Motor neuron (in vitro differentiated cells): ENCODE results near the gene RHBDF2. TPM values are rescaled to one million over a fixed set of nuclear protein-coding genes. Genes with fewer than 3 reads are reported as not detected.
"Not testable (repeated sequence)": the region's sequence is repeated elsewhere in the genome, so short reads cannot be mapped to it uniquely, and the experiment has no call there.

Source experiments
- ATAC-seq, 8 experiments: fragments of 200-7000 bp; cut with Tn5 transposase; replicated peaks in 6 of 8; 2 replicates each; pipeline ENCODE4 v1.8.0; 2021; ENCODE audit warnings: mild to moderate bottlenecking in 8 of 8, moderate library complexity in 8 of 8
- H3K27ac ChIP-seq, 2 donors: fragments of 250-450 bp; sonication (Bioruptor Pico); 2 replicates each; pipeline ENCODE4 v1.9.0; 2021; ENCODE audit warnings: antibody characterized with exemption in 2 of 2, mild to moderate bottlenecking in 2 of 2, moderate library complexity in 1 of 2
- H3K4me1 ChIP-seq, 2 donors: fragments of 250-450 bp; sonication (Bioruptor Pico); replicated peaks in 1 of 2; 2 replicates each; pipeline ENCODE4 v1.6.1; 2021; ENCODE audit warnings: antibody characterized with exemption in 2 of 2, mild to moderate bottlenecking in 2 of 2, moderate library complexity in 1 of 2
- H3K4me3 ChIP-seq, 5 donors: fragments of 250-450 bp; sonication (Bioruptor Pico); 2 replicates each; pipeline ENCODE4 v1.9.0; 2021; ENCODE audit warnings: antibody characterized with exemption in 5 of 5, mild to moderate bottlenecking in 5 of 5, moderate library complexity in 4 of 5
- WGBS, 10 experiments: fragments of 450-650 bp; shearing (Covaris generic); methylation state at CpG; one replicate each; pipeline ENCODE4 v1.0.0; 2022; 5-methylcytosine and 5-hydroxymethylcytosine counted together
- in situ Hi-C, 9 experiments: fragments of 400-800 bp; cut with MboI; loops; one replicate each; pipeline ENCODE4 v1.15.0; 2021; ENCODE audit warnings: low sequenced_read_pairs in 9 of 9, low pct_unique_long_range_greater_than_20kb in 2 of 9; ENCODE audit not compliant: unreplicated experiment in 9 of 9
- total RNA-seq, 8 experiments: library from RNA; unstranded; fragments of 300-600 nt; gene quantifications; 2 replicates each; pipeline versions ENCODE4 v1.2.3 to v1.2.4, GENCODE V29; 2022

RHBDF2 gene
- total RNA-seq, 8 experiments from 2014 or later = 0.78 to 17.3 (median 2.8) TPM

GRCh38 chr17:76517638-76518038 is 16.4 kb upstream of the RHBDF2 start:
- Histone ChIP-seq H3K4me1 (peaks cover 4 to 5% of the 10 kb centered on the region in 2 donors), H3K27ac (no peak overlapping the region), H3K4me3 (no peak overlapping the region)
- in situ Hi-C loops = loop anchor here in 2 of 9 experiments (25.0 kb wide), 2 partner anchors 205 to 545 kb away; partner anchors contain the start of gene QRICH2 (in 1 of the 2)
- 62 to 100% (median 90%) methylated on average over 1 to 4 of the region's 11 CpGs; no CpG with 5 or more reads in 5 of the 10 experiments for WGBS, 10 experiments
- peak in 2 of 8 experiments; percentile 14 to 20 for ATAC-seq

GRCh38 chr17:76515274-76515949 is 14.2 kb upstream of the RHBDF2 start:
- ATAC-seq = peak in 3 of 8 experiments; percentile 25 to 92 (median 83)
- 0 to 94% (median 83%) methylated on average over 2 to 20 of the region's 22 CpGs for WGBS, 10 experiments
- H3K4me1 ChIP-seq = peaks cover 4 to 5% of the 10 kb centered on the region in 2 donors
- in situ Hi-C loops = loop anchor here in 2 of 9 experiments (25.0 kb wide), 2 partner anchors 203 to 547 kb away; partner anchors contain the start of gene QRICH2 (in 1 of the 2)
- H3K27ac ChIP-seq = no peak overlapping the region
- no peak overlapping the region for H3K4me3 ChIP-seq

GRCh38 chr17:76514355-76514754 is 13.1 kb upstream of the RHBDF2 start:
- in situ Hi-C loops = loop anchor here in 2 of 9 experiments (25.0 kb wide), 2 partner anchors 202 to 548 kb away; partner anchors contain the start of gene QRICH2 (in 1 of the 2)
- WGBS, 10 experiments = 60 to 100% (median 97%) methylated on average over 1 to 5 of the region's 6 CpGs; no CpG with 5 or more reads in 1 of the 10 experiments

GRCh38 chr17:76513306-76513692 is 12.1 kb upstream of the RHBDF2 start:
- in situ Hi-C loops = loop anchor here in 2 of 9 experiments (25.0 kb wide), 2 partner anchors 201 to 549 kb away; partner anchors contain the start of gene QRICH2 (in 1 of the 2)
- no peaks in the 10 kb centered on the region for H3K4me1 ChIP-seq
- no peak overlapping the region for H3K4me3 ChIP-seq
- ATAC-seq = no peak
- no peak overlapping the region for H3K27ac ChIP-seq
- WGBS, 10 experiments = 0 to 100% (median 53%) methylated on average over 1 to 4 of the region's 6 CpGs; no CpG with 5 or more reads in 1 of the 10 experiments

More at GRCh38 chr17:76514355-76514754, 13.1 kb upstream of the RHBDF2 start:
- not testable (repeated sequence) for H3K4me3 ChIP-seq, ATAC-seq, H3K27ac ChIP-seq, H3K4me1 ChIP-seq

- in situ Hi-C loops = loop anchor here in 2 of 9 experiments (25.0 kb wide), 2 partner anchors 200 to 550 kb away; partner anchors contain the start of gene QRICH2 (in 1 of the 2)
- WGBS, 10 experiments = 60 to 100% (median 80%) methylated on average over 1 to 13 of the region's 22 CpGs; no CpG with 5 or more reads in 3 of the 10 experiments
- no peak overlapping the region for H3K27ac ChIP-seq
- ATAC-seq = peak in 3 of 8 experiments; percentile 12 to 24 (median 18)
- no peaks in the 10 kb centered on the region for H3K4me1 ChIP-seq
- H3K4me3 ChIP-seq = no peak overlapping the region
These were observed 11.4 kb upstream of the RHBDF2 start for GRCh38 chr17:76512366-76513305.

GRCh38 chr17:76511668-76512365 is 10.6 kb upstream of the RHBDF2 start:
- Histone ChIP-seq H3K4me3 (no peak overlapping the region), H3K4me1 (no peaks in the 10 kb centered on the region), H3K27ac (no peak overlapping the region)
- ATAC-seq = no peak
- WGBS, 10 experiments = 65 to 100% (median 85%) methylated on average over 1 to 9 of the region's 13 CpGs
- in situ Hi-C loops = loop anchor here in 2 of 9 experiments (25.0 kb wide), 2 partner anchors 200 to 550 kb away; partner anchors contain the start of gene QRICH2 (in 1 of the 2)

- H3K4me3 ChIP-seq = no peak overlapping the region
- peaks cover 0 to 3% of the 10 kb centered on the region in 2 donors for H3K4me1 ChIP-seq
- ATAC-seq = peak in 2 of 8 experiments; percentile 26 to 42
- H3K27ac ChIP-seq = no peak overlapping the region
- 11 to 69% (median 40%) methylated on average over 1 to 9 of the region's 9 CpGs; no CpG with 5 or more reads in 4 of the 10 experiments for WGBS, 10 experiments
- in situ Hi-C loops = loop anchor here in 2 of 9 experiments (25.0 kb wide), 2 partner anchors 199 to 551 kb away; partner anchors contain the start of gene QRICH2 (in 1 of the 2)
These were observed 9.6 kb upstream of the RHBDF2 start for GRCh38 chr17:76510831-76511244.

GRCh38 chr17:76508472-76509063 is 7.3 kb upstream of the RHBDF2 start:
- in situ Hi-C loops = loop anchor here in 3 of 9 experiments (10.0 to 25.0 kb wide), 3 partner anchors 196 to 554 kb away; partner anchors contain the start of gene QRICH2 (in 3 of the 3)
- WGBS, 10 experiments = 53 to 94% (median 72%) methylated on average over 3 to 11 of the region's 14 CpGs; no CpG with 5 or more reads in 3 of the 10 experiments
- not testable (repeated sequence) for H3K4me1 ChIP-seq

GRCh38 chr17:76506408-76507345 is 5.5 kb upstream of the RHBDF2 start:
- no peak overlapping the region for H3K27ac ChIP-seq
- in situ Hi-C loops = loop anchor here in 3 of 9 experiments (10.0 to 25.0 kb wide), 3 partner anchors 194 to 556 kb away; partner anchors contain the start of gene QRICH2 (in 3 of the 3)
- peaks cover 3 to 10% of the 10 kb centered on the region in 2 donors for H3K4me1 ChIP-seq
- peak; percentile 61 to 83 (median 72) for ATAC-seq
- WGBS, 10 experiments = 7 to 100% (median 60%) methylated on average over 1 to 15 of the region's 24 CpGs; no CpG with 5 or more reads in 3 of the 10 experiments
- no peak overlapping the region for H3K4me3 ChIP-seq

More at GRCh38 chr17:76508472-76509063, 7.3 kb upstream of the RHBDF2 start:
- not testable (repeated sequence) for H3K4me3 ChIP-seq, ATAC-seq, H3K27ac ChIP-seq

GRCh38 chr17:76504117-76504516 is 2.9 kb upstream of the RHBDF2 start:
- Histone ChIP-seq H3K4me1 (peaks cover 9 to 17% of the 10 kb centered on the region in 2 donors), H3K4me3 (no peak overlapping the region), H3K27ac (no peak overlapping the region)
- in situ Hi-C loops = loop anchor here in 3 of 9 experiments (10.0 to 25.0 kb wide), 3 partner anchors 192 to 558 kb away; partner anchors contain the start of gene QRICH2 (in 3 of the 3)
- no peak for ATAC-seq
- 56 to 100% (median 90%) methylated on average over 1 to 6 of the region's 7 CpGs; no CpG with 5 or more reads in 2 of the 10 experiments for WGBS, 10 experiments
